GM12864 (cell line): ENCODE data around the gene PXDN.

ENCODE experiments used
- DNase-seq: peaks from one replicate; pipeline ENCODE4 v3.0.0-alpha.2; 2011; ENCODE audit warnings: low read depth
- H3K4me3 ChIP-seq: 2 replicates; pipeline ENCODE4 v1.5.1; 2011; ENCODE audit warnings: mild to moderate bottlenecking, low read depth, low read length, control low read depth
- TF ChIP-seq, protein P1 (sequence below): IDR thresholded peaks from 2 replicates; pipeline ENCODE4 v1.5.1; 2011; ENCODE audit warnings: low read depth, mild to moderate bottlenecking, moderate library complexity, low read length, control low read depth, inconsistent platforms; ENCODE audit errors: missing control alignments

The PXDN gene

DNA sequence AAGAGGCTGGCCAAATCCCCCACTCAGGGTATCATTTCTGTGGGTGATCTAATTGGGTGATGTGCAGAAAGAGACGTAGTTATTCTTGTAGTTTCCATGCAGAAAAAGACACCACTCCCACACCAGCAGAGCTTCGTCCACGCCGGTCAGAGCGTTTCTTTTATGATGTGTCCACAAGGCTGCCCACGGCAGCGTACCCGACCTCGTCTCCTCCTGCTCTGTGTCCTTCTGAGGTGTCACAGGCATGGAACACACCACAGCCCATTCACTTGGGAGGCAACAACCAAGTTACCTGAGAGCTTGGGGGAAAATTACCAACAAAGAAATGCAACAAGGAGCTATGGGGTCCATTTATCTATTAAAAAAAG is 131.3 kb downstream of the PXDN start:
- TF ChIP-seq, protein P1, sequence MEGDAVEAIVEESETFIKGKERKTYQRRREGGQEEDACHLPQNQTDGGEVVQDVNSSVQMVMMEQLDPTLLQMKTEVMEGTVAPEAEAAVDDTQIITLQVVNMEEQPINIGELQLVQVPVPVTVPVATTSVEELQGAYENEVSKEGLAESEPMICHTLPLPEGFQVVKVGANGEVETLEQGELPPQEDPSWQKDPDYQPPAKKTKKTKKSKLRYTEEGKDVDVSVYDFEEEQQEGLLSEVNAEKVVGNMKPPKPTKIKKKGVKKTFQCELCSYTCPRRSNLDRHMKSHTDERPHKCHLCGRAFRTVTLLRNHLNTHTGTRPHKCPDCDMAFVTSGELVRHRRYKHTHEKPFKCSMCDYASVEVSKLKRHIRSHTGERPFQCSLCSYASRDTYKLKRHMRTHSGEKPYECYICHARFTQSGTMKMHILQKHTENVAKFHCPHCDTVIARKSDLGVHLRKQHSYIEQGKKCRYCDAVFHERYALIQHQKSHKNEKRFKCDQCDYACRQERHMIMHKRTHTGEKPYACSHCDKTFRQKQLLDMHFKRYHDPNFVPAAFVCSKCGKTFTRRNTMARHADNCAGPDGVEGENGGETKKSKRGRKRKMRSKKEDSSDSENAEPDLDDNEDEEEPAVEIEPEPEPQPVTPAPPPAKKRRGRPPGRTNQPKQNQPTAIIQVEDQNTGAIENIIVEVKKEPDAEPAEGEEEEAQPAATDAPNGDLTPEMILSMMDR, result no peak
- no peak overlapping the region for H3K4me3 ChIP-seq
- no peak for DNase-seq

DNA sequence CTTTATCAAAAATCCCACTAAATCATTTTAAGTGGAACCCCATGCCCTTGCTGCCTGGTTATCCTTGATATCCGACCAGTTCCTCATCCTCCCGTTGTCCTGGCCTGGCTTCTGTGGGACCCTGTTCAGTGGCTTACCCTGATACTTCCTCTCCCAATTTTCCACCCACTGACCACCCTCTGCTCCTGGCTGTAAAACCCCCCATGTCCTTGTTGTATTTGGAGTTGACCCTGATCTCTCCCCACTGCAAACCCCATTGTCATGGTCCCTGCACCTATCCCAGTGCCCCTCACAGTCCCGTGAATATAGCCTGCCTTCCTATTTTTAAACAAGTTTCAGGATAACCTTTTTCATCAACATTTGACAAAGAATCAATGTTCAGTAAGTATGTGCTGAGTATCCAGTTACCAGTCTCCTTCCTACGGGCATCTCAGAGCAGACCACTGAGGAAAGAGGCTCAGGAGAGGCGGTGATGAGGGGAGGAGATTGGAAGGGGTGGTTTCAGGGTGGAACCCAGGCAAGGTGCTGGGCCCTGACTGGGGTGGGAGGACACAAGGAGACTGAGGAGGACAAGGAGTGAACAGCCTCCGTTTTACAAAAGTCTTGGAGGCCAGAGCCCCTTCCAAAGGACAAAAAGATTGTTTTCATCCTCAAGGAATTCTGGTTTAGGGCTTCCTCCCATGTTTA is 131.8 kb downstream of the PXDN start:
- no peak for DNase-seq
- H3K4me3 ChIP-seq, result no peak overlapping the region
- TF ChIP-seq, protein P1, result no peak

DNA sequence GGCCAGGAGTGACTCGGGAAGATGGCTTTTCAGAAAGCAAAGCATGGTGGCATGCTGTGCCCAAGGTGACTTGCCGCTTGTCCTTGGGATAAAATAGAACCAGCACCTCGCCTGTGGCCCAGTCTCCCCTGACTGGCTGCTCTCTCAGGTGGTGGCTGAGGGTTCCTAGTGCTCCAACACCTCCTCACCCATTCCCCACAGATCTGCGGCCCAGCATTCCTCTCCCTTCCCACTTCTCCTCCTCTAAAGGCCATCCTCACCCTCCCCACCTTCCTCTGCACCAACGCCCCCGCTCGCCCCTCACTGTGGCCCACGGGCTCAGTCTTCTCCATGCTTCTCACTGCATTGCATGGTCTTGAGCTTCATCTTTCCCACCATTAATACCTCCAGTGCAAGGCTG is 132.4 kb downstream of the PXDN start:
- DNase-seq, result no peak
- TF ChIP-seq, protein P1, result no peak
- H3K4me3 ChIP-seq, result no peak overlapping the region

DNA sequence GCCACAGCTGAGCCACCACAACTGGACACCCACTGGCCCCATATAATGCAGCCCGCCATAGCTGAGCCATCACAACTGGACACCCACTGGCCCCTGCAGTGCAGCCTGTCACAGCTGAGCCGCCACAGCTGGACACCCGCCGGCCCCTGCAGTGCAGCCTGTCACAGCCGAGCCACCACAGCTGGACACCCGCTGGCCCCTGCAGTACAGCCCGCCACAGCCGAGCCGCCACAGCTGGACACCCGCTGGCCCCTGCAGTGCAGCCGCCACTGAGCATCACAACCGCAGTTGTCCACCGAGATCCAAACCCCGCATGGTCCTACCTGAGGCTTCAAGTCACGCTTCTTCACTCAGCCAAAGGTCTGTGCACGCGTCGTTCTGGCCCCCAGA is 134.2 kb downstream of the PXDN start:
- no peak overlapping the region for H3K4me3 ChIP-seq
- TF ChIP-seq, protein P1, result no peak
- no peak for DNase-seq

DNA sequence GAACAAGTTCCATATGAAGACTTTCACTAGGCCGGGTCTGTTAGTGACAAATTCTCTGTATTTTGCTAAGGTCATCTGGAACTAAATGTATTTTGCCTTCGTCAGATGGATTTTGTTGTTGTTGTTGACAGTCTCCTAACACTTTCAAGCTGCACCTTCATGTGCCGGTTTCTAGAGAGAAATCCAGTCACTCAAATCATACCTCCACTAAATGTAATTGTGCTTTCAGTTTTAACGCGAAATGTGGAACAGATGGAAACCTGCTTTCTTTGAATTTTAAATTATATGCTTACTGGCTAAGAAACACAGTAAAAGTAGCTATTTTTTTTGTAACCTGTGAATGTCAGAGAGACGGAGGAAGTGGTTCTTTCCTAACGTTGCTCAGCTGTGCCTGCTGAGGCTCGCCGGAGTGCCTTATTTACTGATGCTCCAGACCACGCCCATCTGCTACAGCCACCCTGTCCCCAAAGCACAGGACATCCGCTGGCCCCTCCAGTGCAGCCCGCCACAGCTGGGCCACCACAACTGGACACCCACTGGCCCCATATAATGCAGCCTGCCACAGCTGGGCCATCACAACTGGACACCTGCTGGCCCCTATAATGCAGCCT is 134.7 kb downstream of the PXDN start:
- DNase-seq, result no peak
- TF ChIP-seq, protein P1, result no peak
- H3K4me3 ChIP-seq, result no peak overlapping the region

DNA sequence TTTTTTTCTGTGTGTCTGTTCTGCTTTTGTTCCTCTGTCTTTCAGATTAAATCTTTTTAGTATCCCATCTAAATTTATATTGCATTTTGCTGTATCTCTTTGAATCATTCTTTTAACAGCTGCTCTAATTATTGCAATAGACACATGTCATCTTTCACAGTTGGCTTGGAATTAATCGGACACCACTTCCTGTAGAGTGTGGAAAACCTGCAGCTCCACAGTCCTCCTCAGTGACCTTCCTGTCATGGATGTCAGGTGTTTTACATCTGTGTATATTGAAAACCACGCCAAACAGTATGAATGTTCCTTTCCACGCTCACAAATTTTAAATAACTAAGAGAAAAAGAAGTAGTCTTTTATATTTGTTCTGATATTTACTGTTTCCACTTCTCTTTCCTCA is 135.3 kb downstream of the PXDN start:
- DNase-seq, result no peak
- no peak overlapping the region for H3K4me3 ChIP-seq
- TF ChIP-seq, protein P1, result no peak

DNA sequence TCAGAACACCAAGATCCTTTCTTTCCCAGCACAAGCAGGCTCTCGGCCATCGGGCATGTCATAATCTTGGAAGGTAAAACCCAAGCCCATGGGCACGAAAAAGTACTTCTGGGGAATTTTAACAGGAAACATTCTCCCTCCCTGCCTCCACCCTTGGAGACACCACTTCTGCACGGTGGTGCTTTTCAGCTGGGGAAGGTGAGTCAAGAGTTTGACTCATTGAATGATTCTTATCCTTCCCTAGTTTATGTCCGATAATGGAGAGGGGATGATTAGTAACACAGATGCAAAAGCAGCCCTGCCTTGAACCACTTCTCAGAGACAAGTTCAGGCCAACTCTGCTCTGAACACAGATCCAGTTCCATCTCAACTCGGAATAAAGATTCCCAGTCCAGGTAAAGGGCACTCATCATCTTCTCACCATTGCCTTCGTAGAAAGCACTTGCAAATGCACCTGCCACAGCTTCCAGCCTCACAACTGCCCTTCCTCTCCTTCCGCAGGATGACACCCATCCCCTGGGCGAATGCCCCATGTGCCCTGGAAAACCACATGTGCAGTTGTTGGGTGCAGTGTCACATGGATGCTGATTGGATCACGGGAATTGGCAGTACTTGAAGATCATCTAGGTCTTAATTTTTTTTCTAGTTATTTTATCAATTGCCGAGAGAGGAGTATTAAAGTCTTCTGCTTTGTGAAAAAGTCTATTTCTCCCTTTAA is 136.2 kb downstream of the PXDN start:
- DNase-seq, result no peak
- TF ChIP-seq, protein P1, result no peak
- H3K4me3 ChIP-seq, result no peak overlapping the region
